ENCODE data around the gene LSAMP.
A peak's percentile ranks its signal among the peaks of the same experiment; 100 is the strongest.

The LSAMP gene

GRCh38 chr3:116281313-116282143 is 163.8 kb downstream of the LSAMP start:
- Histone ChIP-seq H3K4me3 (ENCODE audit: low read length) (no peak overlapping the region), H3K9ac (ENCODE audit: low read length) (no peak overlapping the region)

GRCh38 chr3:116280130-116280740 is 165.1 kb downstream of the LSAMP start:
- H3K27me3 ChIP-seq (ENCODE audit: control insufficient read depth, insufficient read depth, low read length): no peaks in the 10 kb centered on the region
- H3K4me1 ChIP-seq (ENCODE audit: control insufficient read depth, low read depth, low read length): peaks cover 18% of the 10 kb centered on the region
- H3K9me3 ChIP-seq (ENCODE audit: control insufficient read depth, low read depth, low read length): no peaks in the 10 kb centered on the region
- H3K9ac ChIP-seq (ENCODE audit: low read length): no peak overlapping the region
- H3K27ac ChIP-seq (ENCODE audit: low read length): no peak overlapping the region
- H3K36me3 ChIP-seq (ENCODE audit: control insufficient read depth, low read depth, low read length): no peaks in the 10 kb centered on the region
- H3K4me3 ChIP-seq (ENCODE audit: low read length): no peak overlapping the region

More at GRCh38 chr3:116281313-116282143, 163.8 kb downstream of the LSAMP start:
- Histone ChIP-seq H3K9me3 (ENCODE audit: control insufficient read depth, low read depth, low read length) (no peaks in the 10 kb centered on the region), H3K27ac (ENCODE audit: low read length) (no peak overlapping the region), H3K4me1 (ENCODE audit: control insufficient read depth, low read depth, low read length) (peaks cover 24% of the 10 kb centered on the region), H3K36me3 (ENCODE audit: control insufficient read depth, low read depth, low read length) (no peaks in the 10 kb centered on the region), H3K27me3 (ENCODE audit: control insufficient read depth, insufficient read depth, low read length) (no peaks in the 10 kb centered on the region)

- Histone ChIP-seq H3K36me3 (ENCODE audit: control insufficient read depth, low read depth, low read length) (no peaks in the 10 kb centered on the region), H3K9me3 (ENCODE audit: control insufficient read depth, low read depth, low read length) (no peaks in the 10 kb centered on the region), H3K9ac (ENCODE audit: low read length) (no peak overlapping the region), H3K27me3 (ENCODE audit: control insufficient read depth, insufficient read depth, low read length) (no peaks in the 10 kb centered on the region), H3K4me3 (ENCODE audit: low read length) (no peak overlapping the region), H3K4me1 (ENCODE audit: control insufficient read depth, low read depth, low read length) (peaks cover 14% of the 10 kb centered on the region), H3K27ac (ENCODE audit: low read length) (no peak overlapping the region)
Measured at GRCh38 chr3:116276675-116277074, 168.6 kb downstream of the LSAMP start.

- Histone ChIP-seq H3K27ac (ENCODE audit: low read length) (no peak overlapping the region), H3K9ac (ENCODE audit: low read length) (no peak overlapping the region), H3K4me1 (ENCODE audit: control insufficient read depth, low read depth, low read length) (peaks cover 8% of the 10 kb centered on the region)
Measured at GRCh38 chr3:116270056-116270455, 175.2 kb downstream of the LSAMP start.

GRCh38 chr3:116267116-116267515 is 178.2 kb downstream of the LSAMP start:
- Histone ChIP-seq H3K36me3 (ENCODE audit: control insufficient read depth, low read depth, low read length) (no peaks in the 10 kb centered on the region), H3K27me3 (ENCODE audit: control insufficient read depth, insufficient read depth, low read length) (peaks cover 13% of the 10 kb centered on the region), H3K27ac (ENCODE audit: low read length) (no peak overlapping the region), H3K9ac (ENCODE audit: low read length) (no peak overlapping the region), H3K4me1 (ENCODE audit: control insufficient read depth, low read depth, low read length) (peaks cover 22% of the 10 kb centered on the region), H3K4me3 (ENCODE audit: low read length) (no peak overlapping the region), H3K9me3 (ENCODE audit: control insufficient read depth, low read depth, low read length) (no peaks in the 10 kb centered on the region)

More at GRCh38 chr3:116270056-116270455, 175.2 kb downstream of the LSAMP start:
- Histone ChIP-seq H3K27me3 (ENCODE audit: control insufficient read depth, insufficient read depth, low read length) (no peaks in the 10 kb centered on the region), H3K4me3 (ENCODE audit: low read length) (no peak overlapping the region), H3K36me3 (ENCODE audit: control insufficient read depth, low read depth, low read length) (no peaks in the 10 kb centered on the region), H3K9me3 (ENCODE audit: control insufficient read depth, low read depth, low read length) (no peaks in the 10 kb centered on the region)

GRCh38 chr3:116265976-116266584 is 179.2 kb downstream of the LSAMP start:
- Histone ChIP-seq H3K9ac (ENCODE audit: low read length) (no peak overlapping the region), H3K27me3 (ENCODE audit: control insufficient read depth, insufficient read depth, low read length) (peaks cover 24% of the 10 kb centered on the region), H3K36me3 (ENCODE audit: control insufficient read depth, low read depth, low read length) (no peaks in the 10 kb centered on the region), H3K4me3 (ENCODE audit: low read length) (no peak overlapping the region), H3K4me1 (ENCODE audit: control insufficient read depth, low read depth, low read length) (peaks cover 28% of the 10 kb centered on the region), H3K27ac (ENCODE audit: low read length) (no peak overlapping the region), H3K9me3 (ENCODE audit: control insufficient read depth, low read depth, low read length) (no peaks in the 10 kb centered on the region)

- H3K27me3 ChIP-seq (ENCODE audit: control insufficient read depth, insufficient read depth, low read length): peaks cover 31% of the 10 kb centered on the region
- peaks cover 36% of the 10 kb centered on the region for H3K4me1 ChIP-seq (ENCODE audit: control insufficient read depth, low read depth, low read length)
- no peak overlapping the region for H3K9ac ChIP-seq (ENCODE audit: low read length)
- H3K36me3 ChIP-seq (ENCODE audit: control insufficient read depth, low read depth, low read length): no peaks in the 10 kb centered on the region
- no peak overlapping the region for H3K4me3 ChIP-seq (ENCODE audit: low read length)
- no peak overlapping the region for H3K27ac ChIP-seq (ENCODE audit: low read length)
- H3K9me3 ChIP-seq (ENCODE audit: control insufficient read depth, low read depth, low read length): no peaks in the 10 kb centered on the region
Measured at GRCh38 chr3:116265320-116265695, 180.0 kb downstream of the LSAMP start.

GRCh38 chr3:116264546-116265319 is 180.6 kb downstream of the LSAMP start:
- H3K9me3 ChIP-seq (ENCODE audit: control insufficient read depth, low read depth, low read length): no peaks in the 10 kb centered on the region
- H3K4me3 ChIP-seq (ENCODE audit: low read length): no peak overlapping the region
- no peak overlapping the region for H3K27ac ChIP-seq (ENCODE audit: low read length)
- peaks cover 31% of the 10 kb centered on the region for H3K27me3 ChIP-seq (ENCODE audit: control insufficient read depth, insufficient read depth, low read length)
- H3K4me1 ChIP-seq (ENCODE audit: control insufficient read depth, low read depth, low read length): peaks cover 41% of the 10 kb centered on the region
- H3K9ac ChIP-seq (ENCODE audit: low read length): no peak overlapping the region
- no peaks in the 10 kb centered on the region for H3K36me3 ChIP-seq (ENCODE audit: control insufficient read depth, low read depth, low read length)

GRCh38 chr3:116263842-116264545 is 181.3 kb downstream of the LSAMP start:
- Histone ChIP-seq H3K36me3 (ENCODE audit: control insufficient read depth, low read depth, low read length) (no peaks in the 10 kb centered on the region), H3K4me1 (ENCODE audit: control insufficient read depth, low read depth, low read length) (peaks cover 48% of the 10 kb centered on the region), H3K27me3 (ENCODE audit: control insufficient read depth, insufficient read depth, low read length) (peaks cover 38% of the 10 kb centered on the region), H3K9ac (ENCODE audit: low read length) (no peak overlapping the region), H3K27ac (ENCODE audit: low read length) (no peak overlapping the region), H3K4me3 (ENCODE audit: low read length) (no peak overlapping the region), H3K9me3 (ENCODE audit: control insufficient read depth, low read depth, low read length) (no peaks in the 10 kb centered on the region)

GRCh38 chr3:116260491-116260890 is 184.8 kb downstream of the LSAMP start:
- peaks cover 64% of the 10 kb centered on the region for H3K4me1 ChIP-seq (ENCODE audit: control insufficient read depth, low read depth, low read length)
- peaks cover 67% of the 10 kb centered on the region for H3K27me3 ChIP-seq (ENCODE audit: control insufficient read depth, insufficient read depth, low read length)
- no peak overlapping the region for H3K4me3 ChIP-seq (ENCODE audit: low read length)

GRCh38 chr3:116259984-116260383 is 185.3 kb downstream of the LSAMP start:
- Histone ChIP-seq H3K4me3 (ENCODE audit: low read length) (peak overlapping the region; percentile 19), H3K9ac (ENCODE audit: low read length) (no peak overlapping the region), H3K27me3 (ENCODE audit: control insufficient read depth, insufficient read depth, low read length) (peaks cover 67% of the 10 kb centered on the region), H3K9me3 (ENCODE audit: control insufficient read depth, low read depth, low read length) (no peaks in the 10 kb centered on the region), H3K36me3 (ENCODE audit: control insufficient read depth, low read depth, low read length) (no peaks in the 10 kb centered on the region), H3K4me1 (ENCODE audit: control insufficient read depth, low read depth, low read length) (peaks cover 63% of the 10 kb centered on the region), H3K27ac (ENCODE audit: low read length) (no peak overlapping the region)

More at GRCh38 chr3:116260491-116260890, 184.8 kb downstream of the LSAMP start:
- no peaks in the 10 kb centered on the region for H3K36me3 ChIP-seq (ENCODE audit: control insufficient read depth, low read depth, low read length)
- H3K9me3 ChIP-seq (ENCODE audit: control insufficient read depth, low read depth, low read length): no peaks in the 10 kb centered on the region
- no peak overlapping the region for H3K27ac ChIP-seq (ENCODE audit: low read length)
- no peak overlapping the region for H3K9ac ChIP-seq (ENCODE audit: low read length)
